ENCODE results near the gene CCL22. TPM values are rescaled to one million over a fixed set of nuclear protein-coding genes. Genes with fewer than 3 reads are reported as not detected.

CCL22 gene
- total RNA-seq, 2 experiments from 2014 or later = not detected

GRCh38 chr16:57386381-57386951, 27.9 kb downstream of the CCL22 start:
- POLR2A ChIA-PET = no interaction called here
- no peak overlapping the region for H3K4me3 Mint-ChIP-seq
- Histone ChIP-seq H3K4me3 (ENCODE audit: low read length) (no peak overlapping the region), H3K27me3 (ENCODE audit: control insufficient read depth in 1 of 2, insufficient read depth in 2 of 2, low read length in 2 of 2) (peaks cover 0 to 2% of the 10 kb centered on the region in 2 experiments), H3K9me3 (ENCODE audit: control insufficient read depth in 1 of 2, insufficient read depth in 1 of 2, low read length in 2 of 2) (no peaks in the 10 kb centered on the region), H3K36me3 (ENCODE audit: insufficient read depth, low read length) (no peaks in the 10 kb centered on the region), H3K4me1 (ENCODE audit: insufficient read depth, low read length) (no peaks in the 10 kb centered on the region), H3K27ac (ENCODE audit: low read depth in 1 of 2, low read length in 2 of 2) (no peak overlapping the region)
- DNase-seq = no peak
- no peak for ATAC-seq (ENCODE audit: poor library complexity)
- intact Hi-C loops (cut with DNase I, micrococcal nuclease) = no loop called here
- H3K27ac Mint-ChIP-seq = no peak overlapping the region
- H3K36me3 Mint-ChIP-seq (ENCODE audit: low read depth) = no peaks in the 10 kb centered on the region
- H3K27me3 Mint-ChIP-seq = no peaks in the 10 kb centered on the region
- no peaks in the 10 kb centered on the region for H3K4me1 Mint-ChIP-seq (ENCODE audit: low read depth)
- TF ChIP-seq CTCF (IDR thresholded peaks at IDR 0.05) = no peak
- CTCF ChIA-PET = no interaction called here
- H3K9me3 Mint-ChIP-seq = no peaks in the 10 kb centered on the region

- no peak for ATAC-seq (ENCODE audit: poor library complexity)
Observed at GRCh38 chr16:57387598-57388354, 29.2 kb downstream of the CCL22 start.

More at GRCh38 chr16:57387598-57388354, 29.2 kb downstream of the CCL22 start:
- H3K27ac Mint-ChIP-seq = no peak overlapping the region
- H3K4me1 Mint-ChIP-seq (ENCODE audit: low read depth) = no peaks in the 10 kb centered on the region
- DNase-seq = no peak
- H3K4me3 Mint-ChIP-seq = no peak overlapping the region
- H3K9me3 Mint-ChIP-seq = no peaks in the 10 kb centered on the region
- no peaks in the 10 kb centered on the region for H3K27me3 Mint-ChIP-seq
- H3K36me3 ChIP-seq (ENCODE audit: insufficient read depth, low read length) = no peaks in the 10 kb centered on the region
- no peaks in the 10 kb centered on the region for H3K9me3 ChIP-seq (ENCODE audit: control insufficient read depth in 1 of 2, insufficient read depth in 1 of 2, low read length in 2 of 2)
- no peaks in the 10 kb centered on the region for H3K4me1 ChIP-seq (ENCODE audit: insufficient read depth, low read length)
- H3K4me3 ChIP-seq (ENCODE audit: low read length) = no peak overlapping the region
- no peak overlapping the region for H3K27ac ChIP-seq (ENCODE audit: low read depth in 1 of 2, low read length in 2 of 2)
- CTCF ChIA-PET = no interaction called here
- POLR2A ChIA-PET = no interaction called here
- intact Hi-C loops (cut with DNase I, micrococcal nuclease) = loop anchor here in 1 of 2 experiments (2.0 kb wide), 1 partner anchor 19 kb away; no protein-coding TSS in a partner anchor
- H3K27me3 ChIP-seq (ENCODE audit: control insufficient read depth in 1 of 2, insufficient read depth in 2 of 2, low read length in 2 of 2) = peaks cover 0 to 2% of the 10 kb centered on the region in 2 experiments
- no peak for TF ChIP-seq CTCF (IDR thresholded peaks at IDR 0.05)
- no peaks in the 10 kb centered on the region for H3K36me3 Mint-ChIP-seq (ENCODE audit: low read depth)
